Limb (tissue), 2 donors: Measurements from ENCODE around the gene IFT43.

Experiments used
- DNase-seq, 2 donors: peaks; one replicate each; pipeline ENCODE4 v3.0.0-alpha.2; 2016; ENCODE audit errors: extremely low spot score in 2 of 2

Gene IFT43

DNA sequence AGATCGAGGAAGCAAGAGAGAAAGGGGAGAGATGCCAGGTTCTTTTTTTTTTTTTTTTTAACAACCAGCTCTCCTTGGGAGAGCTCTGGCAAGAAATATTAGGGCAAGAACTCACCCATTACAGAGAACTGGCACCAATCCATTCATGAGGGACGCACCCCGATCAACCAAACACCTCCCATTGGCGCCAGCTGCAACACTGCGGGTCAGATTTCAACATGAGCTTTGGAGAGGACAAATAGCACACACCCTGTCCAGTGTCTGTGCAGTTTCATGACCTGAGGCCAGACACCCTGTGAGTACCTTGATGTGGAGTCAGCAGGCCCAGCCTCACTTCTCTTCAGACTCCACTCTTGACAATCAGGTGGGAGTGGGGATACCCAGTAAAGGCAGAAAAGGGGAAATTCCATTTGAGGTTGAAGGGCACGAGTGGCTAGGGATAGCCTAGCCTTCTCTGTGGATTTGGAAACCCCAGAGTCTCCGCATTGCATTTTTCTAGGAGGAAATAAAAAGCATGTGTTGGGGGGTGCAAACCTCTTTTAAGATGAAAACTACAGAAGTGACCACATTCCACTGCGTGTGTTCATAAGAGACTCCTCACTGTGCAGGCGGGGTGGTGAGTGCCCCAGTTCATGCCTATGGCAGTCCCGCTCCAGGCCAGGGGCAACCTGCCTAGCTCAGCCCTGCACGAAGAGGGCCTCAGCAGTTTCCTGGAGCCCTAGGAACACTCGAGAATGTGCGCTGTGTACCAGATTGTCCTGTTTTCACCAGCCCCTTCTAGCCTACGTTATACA is 123.7 kb downstream of the IFT43 start:
- DNase-seq, result no peak

GRCh38 chr14:76112889-76113624 is 127.5 kb downstream of the IFT43 start:
- DNase-seq, result no peak

DNA sequence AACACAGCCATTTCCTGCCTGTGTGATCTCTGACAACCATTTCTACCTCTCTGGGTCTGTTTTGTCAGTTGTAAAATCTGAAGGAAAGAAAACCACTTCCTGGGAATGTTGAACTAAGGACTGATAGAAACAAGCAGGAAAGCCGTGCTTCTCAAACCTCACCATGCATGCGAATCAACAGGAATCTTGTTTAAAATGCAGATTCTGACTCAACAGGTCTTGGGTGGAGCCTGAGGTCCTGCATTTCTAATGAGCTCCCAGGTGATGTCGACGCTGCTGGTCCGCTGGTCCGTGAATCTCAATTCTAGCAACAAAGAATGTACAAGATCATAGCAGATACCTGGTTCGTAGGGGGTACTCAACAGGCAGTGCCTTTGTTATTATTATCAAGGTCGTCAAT is 128.1 kb downstream of the IFT43 start:
- no peak for DNase-seq

DNA sequence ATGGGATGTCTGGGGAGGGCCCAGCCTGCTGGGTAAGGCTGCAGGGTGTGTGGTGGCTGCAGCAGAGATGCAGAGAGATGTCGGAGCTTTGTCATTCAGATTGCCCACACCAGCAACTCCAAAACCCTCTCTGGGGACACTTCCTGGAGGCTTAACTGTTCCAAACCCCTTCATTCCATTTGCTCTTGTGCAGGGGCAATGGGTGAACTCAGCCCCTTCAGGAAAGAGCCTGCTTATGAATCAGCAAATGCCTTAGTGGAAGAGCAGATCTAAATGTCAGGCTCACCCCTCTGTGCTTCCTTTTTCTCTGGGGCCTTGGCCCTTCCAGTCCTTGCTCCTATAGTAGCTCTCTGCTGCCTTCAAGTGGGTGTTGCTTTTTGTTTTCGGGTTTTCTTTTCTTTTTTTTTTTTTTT is 129.5 kb downstream of the IFT43 start:
- DNase-seq, result no peak

DNA sequence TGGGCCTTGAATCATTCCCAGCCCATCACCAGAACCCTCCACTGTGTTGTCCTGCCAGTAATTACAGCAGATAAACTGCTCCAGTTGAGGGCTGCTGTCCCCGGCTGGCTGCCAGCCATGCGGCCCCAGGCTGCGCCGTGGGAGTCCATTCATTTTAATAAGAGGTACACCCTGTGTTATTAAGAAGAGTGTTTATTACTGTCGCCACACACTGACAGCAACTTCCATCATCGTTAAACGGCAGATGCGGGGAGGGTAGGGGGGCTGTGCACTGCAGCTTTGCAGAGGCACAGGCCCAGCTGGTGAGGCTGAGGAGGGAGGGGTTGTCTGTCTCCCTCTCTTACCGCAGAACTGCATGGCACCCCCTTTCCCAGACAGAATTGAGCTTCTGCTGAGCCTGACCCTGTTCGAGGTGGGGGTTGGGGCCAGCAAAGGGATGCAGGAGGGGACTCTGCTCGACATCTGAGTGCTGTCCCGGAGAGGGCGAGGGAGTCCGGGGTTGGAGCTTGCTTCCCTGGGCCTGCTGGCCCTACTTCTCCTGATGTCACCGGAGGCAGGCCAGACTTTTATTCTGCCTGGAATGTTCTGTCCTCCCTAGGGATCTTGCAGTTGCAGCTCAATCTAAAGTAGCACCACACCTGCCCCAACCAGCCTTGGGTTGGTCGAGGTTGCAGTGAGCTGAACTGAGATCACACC is 132.4 kb downstream of the IFT43 start:
- DNase-seq, result peak in 1 of 2 donors; percentile 58

- no peak for DNase-seq
Measured at GRCh38 chr14:76118594-76118993, 133.0 kb downstream of the IFT43 start.

GRCh38 chr14:76121089-76121748 is 135.7 kb downstream of the IFT43 start:
- DNase-seq, result no peak

GRCh38 chr14:76123426-76124225 is 138.1 kb downstream of the IFT43 start:
- no peak for DNase-seq

- no peak for DNase-seq
Measured at GRCh38 chr14:76125511-76125910, 139.9 kb downstream of the IFT43 start.

- no peak for DNase-seq
Measured at GRCh38 chr14:76126076-76126475, 140.5 kb downstream of the IFT43 start.

DNA sequence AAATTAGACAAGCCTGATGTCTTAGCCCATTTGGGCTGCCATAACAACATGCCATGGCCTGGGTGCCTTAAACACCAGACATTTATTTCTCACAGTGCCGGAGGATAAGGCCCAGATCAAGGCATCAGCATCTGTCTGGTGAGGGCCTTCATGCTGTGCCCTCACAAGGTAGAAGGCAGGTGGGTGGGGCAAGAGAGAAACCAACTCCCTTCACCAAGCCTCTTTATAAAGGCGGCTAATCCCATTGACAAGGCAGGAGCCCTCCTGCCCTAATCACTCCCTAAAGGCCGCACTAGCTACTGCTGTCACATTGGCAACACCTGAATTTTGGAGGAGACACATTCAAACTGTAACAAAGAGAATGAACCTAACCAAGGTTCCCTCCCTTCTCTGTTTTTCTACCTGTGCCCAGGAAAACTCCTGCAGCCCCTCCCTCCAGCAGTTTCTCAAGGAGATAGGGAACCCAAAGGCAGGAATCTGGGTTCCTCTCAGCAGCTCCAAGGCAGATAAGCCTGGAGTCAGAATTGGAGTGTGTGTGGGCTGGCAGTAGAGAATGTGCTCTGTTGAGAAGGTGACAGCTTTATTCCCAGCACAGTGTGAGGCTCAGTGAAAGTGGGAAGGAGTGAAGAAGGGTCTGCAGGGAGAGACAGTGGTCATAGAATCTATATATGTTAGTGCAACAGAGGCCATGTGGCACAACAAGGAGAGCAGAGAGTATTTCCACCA is 144.5 kb downstream of the IFT43 start:
- DNase-seq, result no peak

DNA sequence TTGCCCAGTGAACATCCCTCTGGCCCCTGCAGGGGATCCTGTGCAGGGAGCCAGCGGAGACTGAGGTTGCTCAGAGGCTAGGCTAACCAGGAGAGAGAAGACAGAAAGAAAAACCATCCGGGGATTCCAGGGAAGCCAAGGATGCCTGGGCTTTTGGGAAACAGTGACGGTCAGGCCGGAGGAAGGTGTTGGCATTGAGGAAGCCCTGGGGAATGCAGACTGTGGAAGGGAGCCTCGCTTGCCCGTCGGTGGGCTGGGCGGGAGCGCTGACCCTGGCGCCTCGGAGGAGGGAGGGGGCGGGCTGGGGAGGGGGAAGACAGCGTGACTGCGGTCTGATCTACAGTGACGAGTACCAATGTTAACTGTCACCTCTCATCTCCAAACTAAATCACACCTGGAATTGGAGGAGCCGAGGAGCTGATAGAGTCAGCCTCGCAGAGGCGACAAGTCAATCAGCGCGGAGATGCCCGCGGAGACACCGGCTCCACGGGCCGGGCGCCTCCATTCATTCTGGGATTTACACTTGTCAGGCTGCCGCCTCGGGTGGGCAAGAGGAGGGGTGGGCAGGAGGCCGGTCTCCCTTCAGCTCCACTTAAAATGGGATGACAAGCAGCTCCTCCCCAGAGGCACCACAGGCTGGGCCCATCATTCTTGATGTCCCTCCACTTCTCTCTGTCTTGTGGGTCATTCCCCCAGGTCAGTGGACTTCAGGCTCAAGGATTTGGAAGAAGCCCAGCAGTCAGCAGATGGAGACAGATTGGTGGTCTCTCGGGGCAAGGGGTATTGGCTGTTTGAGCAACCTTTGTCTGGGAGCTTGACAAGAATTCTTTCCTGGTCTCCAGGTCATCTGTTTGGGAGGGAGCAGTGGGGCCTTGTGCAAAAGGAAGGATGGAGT is 145.8 kb downstream of the IFT43 start:
- no peak for DNase-seq

DNA sequence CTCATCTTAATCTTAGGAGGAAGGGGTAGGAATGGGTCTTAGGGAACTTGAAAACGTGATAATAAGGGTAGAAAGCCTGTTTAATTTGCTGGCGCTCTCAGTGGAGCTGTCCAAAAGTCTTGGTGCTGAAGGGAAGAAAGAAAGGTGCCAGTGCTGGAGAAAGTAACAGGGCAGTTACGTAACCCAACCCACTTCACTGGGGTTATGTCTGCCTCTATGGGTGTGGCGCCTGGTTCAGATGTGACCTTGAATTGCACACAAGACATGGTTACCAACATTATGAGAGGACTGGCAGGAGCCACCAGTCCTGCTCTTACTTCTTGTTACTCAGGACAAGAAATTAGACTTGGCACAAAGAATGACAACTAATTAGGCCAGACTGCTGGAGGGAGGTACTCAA is 147.5 kb downstream of the IFT43 start:
- peak in 1 of 2 donors; percentile 51 for DNase-seq
